Measurements from ENCODE around the gene NOXO1. TPM values are rescaled to one million over a fixed set of nuclear protein-coding genes. Genes with fewer than 3 reads are reported as not detected.
A peak's percentile ranks its signal among the peaks of the same experiment; 100 is the strongest.

The NOXO1 gene
- total and polyA plus RNA-seq, 2 experiments from 2014 or later, result 2.3 to 6.0 TPM

DNA sequence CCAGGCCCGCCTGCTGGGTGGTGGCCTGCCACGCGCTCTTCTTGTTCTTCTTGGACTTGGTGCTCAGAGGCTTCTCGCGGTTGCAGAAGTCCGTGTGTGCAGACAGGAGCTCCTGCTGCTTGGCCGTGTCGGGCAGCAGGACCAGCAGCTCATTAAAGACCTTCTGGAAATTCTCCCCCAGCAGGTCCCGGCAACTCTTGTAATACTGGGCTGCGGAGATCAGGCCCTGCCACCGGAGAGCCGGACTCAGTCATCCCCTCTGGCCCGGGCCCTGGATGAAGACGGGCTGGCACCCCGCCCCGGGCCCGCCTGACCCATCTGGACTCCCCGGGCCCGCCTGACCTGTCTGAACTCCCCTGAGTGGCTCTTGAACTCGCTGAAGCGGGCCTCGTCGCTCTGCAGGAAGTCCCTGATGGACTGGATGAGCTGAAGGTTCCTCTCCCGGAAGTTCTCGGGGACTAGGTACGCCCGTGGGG, 17.1 kb upstream of the NOXO1 start:
- Histone ChIP-seq H3K4me2 (no peak overlapping the region), H3K36me3 (replicated peaks; ENCODE audit: insufficient read depth, low read depth) (no peaks in the 10 kb centered on the region), H3K9me3 (ENCODE audit: low read depth) (no peaks in the 10 kb centered on the region), H3K4me3 (no peak overlapping the region), H2AFZ (no peak overlapping the region), H3K27ac (peak overlapping the region; percentile 53), H3K27me3 (no peaks in the 10 kb centered on the region), H3K79me2 (peaks cover 4% of the 10 kb centered on the region), H3K9me2 (replicated peaks; ENCODE audit: insufficient read depth) (no peaks in the 10 kb centered on the region), H3K4me1 (ENCODE audit: insufficient read depth) (peaks cover 10% of the 10 kb centered on the region), H4K20me1 (ENCODE audit: insufficient read depth, poor library complexity, severe bottlenecking) (peaks cover 7% of the 10 kb centered on the region)
- TF ChIP-seq EZH2phosphoT487 (IDR thresholded peaks at IDR 0.05; ENCODE audit: low read depth, severe bottlenecking, unreplicated experiment), result no peak
- TF ChIP-seq, protein P1, sequence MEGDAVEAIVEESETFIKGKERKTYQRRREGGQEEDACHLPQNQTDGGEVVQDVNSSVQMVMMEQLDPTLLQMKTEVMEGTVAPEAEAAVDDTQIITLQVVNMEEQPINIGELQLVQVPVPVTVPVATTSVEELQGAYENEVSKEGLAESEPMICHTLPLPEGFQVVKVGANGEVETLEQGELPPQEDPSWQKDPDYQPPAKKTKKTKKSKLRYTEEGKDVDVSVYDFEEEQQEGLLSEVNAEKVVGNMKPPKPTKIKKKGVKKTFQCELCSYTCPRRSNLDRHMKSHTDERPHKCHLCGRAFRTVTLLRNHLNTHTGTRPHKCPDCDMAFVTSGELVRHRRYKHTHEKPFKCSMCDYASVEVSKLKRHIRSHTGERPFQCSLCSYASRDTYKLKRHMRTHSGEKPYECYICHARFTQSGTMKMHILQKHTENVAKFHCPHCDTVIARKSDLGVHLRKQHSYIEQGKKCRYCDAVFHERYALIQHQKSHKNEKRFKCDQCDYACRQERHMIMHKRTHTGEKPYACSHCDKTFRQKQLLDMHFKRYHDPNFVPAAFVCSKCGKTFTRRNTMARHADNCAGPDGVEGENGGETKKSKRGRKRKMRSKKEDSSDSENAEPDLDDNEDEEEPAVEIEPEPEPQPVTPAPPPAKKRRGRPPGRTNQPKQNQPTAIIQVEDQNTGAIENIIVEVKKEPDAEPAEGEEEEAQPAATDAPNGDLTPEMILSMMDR (IDR thresholded peaks at IDR 0.05; ENCODE audit: poor library complexity), result no peak
- no peak for TF ChIP-seq EZH2 (IDR thresholded peaks at IDR 0.05; ENCODE audit: borderline replicate concordance)
- no peak for DNase-seq (ENCODE audit: low spot score)
- 94% methylated on average over 27 of the region's 27 CpGs for WGBS (ENCODE audit: low lambda C conversion rate, missing lambda C conversion rate)

DNA sequence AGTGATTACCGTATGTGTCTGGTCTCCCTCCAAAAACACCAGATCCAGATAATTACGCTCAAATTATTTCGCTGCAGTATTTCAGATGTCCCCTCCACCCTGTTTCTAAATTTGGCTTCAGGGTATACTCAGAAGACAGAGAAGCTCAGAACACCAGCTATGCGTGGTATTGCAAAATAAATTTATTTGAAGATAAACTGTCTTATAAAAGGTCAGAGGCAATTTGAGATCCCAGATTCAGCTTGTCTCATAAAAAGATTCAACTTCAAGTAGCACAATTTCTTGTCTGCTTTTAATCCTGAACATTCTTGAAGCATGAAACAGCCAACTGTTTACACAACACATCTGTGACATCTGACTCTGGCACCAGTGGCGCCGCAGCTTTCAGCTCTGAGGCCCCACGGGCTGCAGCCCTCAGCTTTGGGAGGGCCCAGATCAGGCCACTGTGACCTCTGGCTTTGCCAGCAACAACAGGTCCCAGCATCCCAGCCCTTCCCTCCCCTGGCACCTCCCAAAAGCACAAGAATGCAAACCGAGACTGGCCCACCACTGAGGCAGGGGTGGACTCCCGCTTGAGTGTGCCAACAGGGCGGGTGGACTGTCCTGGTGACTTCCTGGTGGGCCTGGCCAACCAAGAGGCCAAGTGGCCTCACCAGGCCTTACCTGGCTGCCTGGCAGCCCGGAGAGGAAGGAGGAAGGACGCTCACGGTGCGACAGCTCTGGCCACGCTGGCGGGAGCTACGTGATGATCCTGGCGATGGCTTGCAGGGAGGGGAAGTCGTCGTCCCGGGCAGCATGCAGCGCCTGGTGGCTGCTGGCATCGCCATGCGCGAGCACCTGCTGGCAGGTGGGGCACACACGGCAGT, 16.5 kb upstream of the NOXO1 start:
- Histone ChIP-seq H3K4me1 (ENCODE audit: insufficient read depth) (peaks cover 10% of the 10 kb centered on the region), H3K4me2 (no peak overlapping the region), H3K79me2 (no peaks in the 10 kb centered on the region), H4K20me1 (ENCODE audit: insufficient read depth, poor library complexity, severe bottlenecking) (peaks cover under 1% of the 10 kb centered on the region), H3K9me2 (replicated peaks; ENCODE audit: insufficient read depth) (no peaks in the 10 kb centered on the region), H3K27me3 (no peaks in the 10 kb centered on the region), H3K9me3 (ENCODE audit: low read depth) (no peaks in the 10 kb centered on the region), H2AFZ (no peak overlapping the region), H3K4me3 (no peak overlapping the region), H3K36me3 (replicated peaks; ENCODE audit: insufficient read depth, low read depth) (no peaks in the 10 kb centered on the region), H3K27ac (peak overlapping the region; percentile 67)
- DNase-seq (ENCODE audit: low spot score), result no peak
- TF ChIP-seq EZH2phosphoT487 (IDR thresholded peaks at IDR 0.05; ENCODE audit: low read depth, severe bottlenecking, unreplicated experiment), result no peak
- no peak for TF ChIP-seq EZH2 (IDR thresholded peaks at IDR 0.05; ENCODE audit: borderline replicate concordance)
- TF ChIP-seq, protein P1 (IDR thresholded peaks at IDR 0.05; ENCODE audit: poor library complexity), result no peak
- 86% methylated on average over 25 of the region's 26 CpGs for WGBS (ENCODE audit: low lambda C conversion rate, missing lambda C conversion rate)

GRCh38 chr16:1993731-1994131, 12.5 kb upstream of the NOXO1 start:
- no peak for DNase-seq (ENCODE audit: low spot score)
- H3K27me3 ChIP-seq, result peaks cover 22% of the 10 kb centered on the region
- 65% methylated on average over 2 of the region's 2 CpGs for WGBS (ENCODE audit: low lambda C conversion rate, missing lambda C conversion rate)
- H4K20me1 ChIP-seq (ENCODE audit: insufficient read depth, poor library complexity, severe bottlenecking), result no peaks in the 10 kb centered on the region
- H3K9me3 ChIP-seq (ENCODE audit: low read depth), result no peaks in the 10 kb centered on the region
- peaks cover 28% of the 10 kb centered on the region for H3K4me1 ChIP-seq (ENCODE audit: insufficient read depth)
- TF ChIP-seq EZH2phosphoT487 (IDR thresholded peaks at IDR 0.05; ENCODE audit: low read depth, severe bottlenecking, unreplicated experiment) (no peak), EZH2 (IDR thresholded peaks at IDR 0.05; ENCODE audit: borderline replicate concordance) (no peak)
- TF ChIP-seq, protein P1 (IDR thresholded peaks at IDR 0.05; ENCODE audit: poor library complexity), result no peak
- H3K36me3 ChIP-seq (replicated peaks; ENCODE audit: insufficient read depth, low read depth), result no peaks in the 10 kb centered on the region
- no peak overlapping the region for H2AFZ ChIP-seq
- no peaks in the 10 kb centered on the region for H3K9me2 ChIP-seq (replicated peaks; ENCODE audit: insufficient read depth)
- no peaks in the 10 kb centered on the region for H3K79me2 ChIP-seq
- no peak overlapping the region for H3K4me3 ChIP-seq
- no peak overlapping the region for H3K27ac ChIP-seq
- no peak overlapping the region for H3K4me2 ChIP-seq
